GM19438 (cell line): ENCODE results near the gene NKD2.

Experiments
- ATAC-seq: cut with Tn5 transposase; IDR thresholded peaks from one replicate; pipeline ENCODE4 v1.9.1; 2021; ENCODE audit warnings: low read depth; ENCODE audit not compliant: unreplicated experiment

NKD2 gene

DNA sequence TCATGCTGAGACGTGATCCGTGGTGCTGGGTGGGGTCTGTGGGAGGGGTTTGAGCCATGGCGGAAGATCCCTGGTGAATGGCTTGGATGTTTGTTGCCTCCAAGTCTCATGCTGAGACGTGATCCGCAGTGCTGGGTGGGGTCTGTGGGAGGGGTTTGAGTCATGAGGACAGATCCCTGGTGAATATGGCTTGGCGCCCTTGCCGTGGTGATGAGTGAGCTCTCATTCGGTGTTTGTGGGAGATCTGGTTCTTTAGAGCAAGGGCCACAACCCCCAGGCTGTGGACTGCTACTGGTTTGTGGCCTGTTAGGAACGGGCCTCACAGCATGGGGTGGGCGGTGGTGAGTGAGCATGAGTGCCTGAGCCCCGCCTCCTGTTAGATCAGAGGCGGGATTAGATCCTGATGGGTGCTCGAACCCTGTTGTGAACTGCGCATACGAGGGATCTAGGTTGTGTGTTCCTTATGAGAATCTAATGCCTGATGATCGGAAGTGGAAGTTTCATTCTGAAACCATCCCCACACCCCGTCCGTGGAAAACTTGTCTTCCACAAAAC, 31.2 kb downstream of the NKD2 start:
- no peak for ATAC-seq

DNA sequence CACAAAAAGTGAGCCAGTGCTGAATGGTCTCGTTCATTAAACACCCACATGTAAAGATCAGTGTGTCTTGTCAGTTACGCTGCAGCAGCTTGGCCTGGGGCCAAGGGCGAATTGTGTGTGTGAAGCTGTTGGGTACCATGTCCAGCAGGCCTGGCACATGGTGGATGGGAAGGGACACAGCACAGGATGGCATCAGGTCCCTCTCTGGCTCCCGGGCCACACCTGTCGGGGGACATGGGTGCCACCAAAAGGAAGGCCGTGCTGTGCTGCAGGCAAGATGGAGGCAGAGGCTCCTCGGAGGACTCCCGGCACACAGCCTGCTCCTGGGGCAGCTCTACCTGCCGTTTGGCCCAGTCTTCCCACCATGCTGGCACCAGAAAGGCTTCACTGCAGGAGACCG, 32.0 kb downstream of the NKD2 start:
- ATAC-seq: no peak

DNA sequence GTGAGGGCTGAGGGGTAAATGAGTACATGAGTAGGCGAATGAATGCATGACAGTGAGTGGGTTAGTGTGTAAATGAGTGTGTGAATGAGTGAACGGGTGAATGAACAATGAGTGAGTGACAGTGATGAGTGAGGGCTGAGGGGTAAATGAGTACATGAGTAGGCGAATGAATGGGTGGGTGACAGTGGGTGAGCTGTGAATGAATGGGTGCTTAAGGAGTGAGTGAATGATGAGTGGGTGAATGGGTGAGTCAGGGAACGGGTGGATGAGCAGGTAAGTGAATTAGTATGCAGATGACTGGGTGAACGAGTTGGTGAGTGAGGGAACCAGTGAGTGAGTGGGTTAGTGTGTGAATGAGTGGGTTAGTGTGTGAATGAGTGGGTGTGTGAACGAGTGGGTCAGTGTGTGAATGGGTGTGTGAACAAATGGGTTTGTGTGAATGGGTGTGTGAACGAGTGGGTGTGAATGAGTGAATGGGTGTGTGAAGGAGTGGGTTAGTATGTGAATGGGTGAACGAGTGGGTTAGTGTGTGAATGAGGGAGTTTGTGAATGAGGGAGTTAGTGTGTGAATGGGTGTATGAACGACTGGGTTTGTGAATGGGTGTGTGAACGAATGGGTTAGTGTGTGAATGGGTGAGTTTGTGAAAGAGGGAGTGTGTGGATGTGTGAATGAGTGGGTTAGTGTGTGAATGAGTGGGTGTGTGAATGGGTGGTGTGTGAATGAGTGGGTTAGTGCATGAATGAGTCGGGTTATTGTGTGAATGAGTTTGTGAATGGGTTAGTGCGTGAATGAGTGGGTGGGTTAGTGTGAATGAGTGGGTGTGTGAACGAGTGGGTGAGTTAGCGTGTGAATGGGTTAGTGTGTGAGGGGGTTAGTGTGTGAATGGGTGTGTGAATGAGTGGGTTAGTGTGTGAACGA, 32.9 kb downstream of the NKD2 start:
- ATAC-seq: no peak

DNA sequence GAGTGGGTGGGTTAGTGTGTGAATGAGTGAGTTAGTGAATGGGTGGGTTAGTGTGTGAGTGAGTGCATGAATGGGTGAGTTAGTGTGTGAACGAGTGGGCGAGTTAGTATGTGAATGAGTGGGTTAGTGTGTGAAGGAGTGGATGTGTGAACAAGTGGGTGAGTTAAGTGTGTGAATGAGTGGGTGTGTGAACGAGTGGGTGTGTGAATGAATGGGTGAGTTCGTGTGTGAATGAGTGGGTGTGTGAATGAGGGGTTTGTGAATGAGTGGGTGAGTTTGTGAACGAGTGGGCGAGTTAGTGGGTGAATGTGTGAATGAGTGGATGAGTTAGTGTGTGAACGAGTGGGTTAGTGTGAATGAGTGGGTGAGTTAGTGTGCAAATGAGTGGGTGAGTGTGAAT, 34.0 kb downstream of the NKD2 start:
- ATAC-seq: no peak

DNA sequence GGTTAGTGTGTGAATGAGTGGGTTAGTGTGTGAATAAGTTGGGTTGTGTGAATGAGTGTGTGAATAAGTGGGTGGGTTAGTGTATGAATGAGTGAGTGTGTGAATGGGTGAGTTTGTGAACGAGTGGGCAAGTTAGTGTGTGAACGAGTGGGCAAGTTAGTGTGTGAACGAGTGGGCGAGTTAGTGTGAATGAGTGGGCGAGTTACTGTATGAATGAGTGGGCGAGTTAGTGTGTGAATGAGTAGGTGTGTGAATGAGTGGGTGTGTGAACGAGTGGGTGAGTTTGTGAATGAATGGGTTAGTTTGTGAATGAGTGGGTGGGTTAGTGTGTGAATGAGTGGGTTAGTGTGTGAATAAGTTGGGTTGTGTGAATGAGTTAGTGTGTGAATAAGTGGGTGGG, 34.7 kb downstream of the NKD2 start:
- no peak for ATAC-seq

DNA sequence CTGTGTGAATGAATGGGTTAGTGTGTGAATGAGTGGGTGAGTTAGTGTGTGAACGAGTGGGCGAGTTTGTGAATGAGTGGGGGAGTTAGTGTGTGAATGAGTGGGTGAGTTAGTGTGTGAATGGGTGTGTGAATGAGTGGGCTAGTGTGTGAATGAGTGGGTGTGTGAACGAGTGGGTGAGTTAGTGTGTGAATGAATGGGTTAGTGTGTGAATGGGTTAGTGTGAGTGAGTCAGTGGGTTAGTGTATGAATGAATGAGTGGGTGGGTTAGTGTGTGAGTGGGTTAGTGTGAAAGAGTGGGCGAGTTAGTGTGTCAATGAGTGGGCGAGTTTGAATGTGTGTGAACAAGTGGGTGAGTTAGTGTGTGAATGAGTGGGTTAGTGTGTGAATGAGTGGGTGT, 35.5 kb downstream of the NKD2 start:
- ATAC-seq: no peak

DNA sequence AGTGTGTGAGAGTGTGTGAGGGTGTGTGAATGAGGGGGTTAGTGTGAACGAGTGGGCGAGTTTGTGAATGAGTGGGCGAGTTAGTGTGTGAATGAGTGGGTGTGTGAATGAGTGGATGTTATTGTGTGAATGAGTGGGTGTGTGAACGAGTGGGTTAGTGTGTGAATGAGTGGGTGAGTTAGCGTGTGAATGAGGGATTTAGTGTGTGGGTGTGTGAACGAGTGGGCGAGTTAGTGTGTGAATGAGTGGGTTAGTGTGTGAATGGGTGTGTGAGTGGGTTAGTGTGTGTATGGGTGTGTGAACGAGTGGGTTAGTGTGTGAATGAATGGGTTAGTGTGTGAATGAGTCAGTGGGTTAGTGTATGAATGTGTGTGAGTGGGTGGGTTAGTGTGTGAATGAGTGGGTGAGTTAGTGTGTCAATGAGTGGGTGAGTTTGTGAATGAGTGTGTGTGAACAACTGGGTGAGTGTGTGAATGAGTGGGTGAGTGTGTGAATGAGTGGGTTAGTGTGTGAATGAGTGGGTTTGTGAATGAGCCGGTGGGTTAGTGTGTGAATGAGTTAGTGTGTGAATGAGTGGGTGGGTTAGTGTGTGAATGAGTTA, 37.5 kb downstream of the NKD2 start:
- ATAC-seq: no peak

DNA sequence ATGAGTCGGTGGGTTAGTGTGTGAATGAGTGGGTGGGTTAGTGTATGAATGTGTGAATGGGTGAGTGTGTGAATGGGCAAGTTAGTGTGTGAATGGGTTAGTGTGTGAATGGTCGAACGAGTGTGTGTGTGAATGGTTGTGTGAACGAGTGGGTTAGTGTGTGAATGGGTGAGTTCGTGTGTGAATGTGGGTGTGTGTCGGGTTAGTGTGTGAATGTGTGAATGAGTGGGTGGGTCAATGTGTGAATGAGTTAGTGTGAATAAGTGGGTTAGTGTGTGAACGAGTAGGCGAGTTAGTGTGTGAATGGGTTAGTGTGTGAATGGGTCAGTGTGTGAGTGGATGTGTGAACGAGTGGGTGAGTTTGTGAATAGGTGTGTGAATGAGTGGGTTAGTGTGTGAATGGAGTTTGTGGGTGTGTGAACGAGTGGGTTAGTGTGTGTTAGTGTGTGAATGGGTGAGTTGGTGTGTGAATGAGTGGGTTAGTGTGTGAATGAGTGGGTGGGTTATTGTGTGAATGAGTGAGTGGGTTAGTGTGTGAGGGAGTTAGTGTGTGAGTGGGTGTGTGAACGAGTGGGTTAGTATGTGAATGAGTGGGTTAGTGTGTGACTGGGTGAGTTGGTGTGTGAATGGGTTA, 38.8 kb downstream of the NKD2 start:
- ATAC-seq: no peak

DNA sequence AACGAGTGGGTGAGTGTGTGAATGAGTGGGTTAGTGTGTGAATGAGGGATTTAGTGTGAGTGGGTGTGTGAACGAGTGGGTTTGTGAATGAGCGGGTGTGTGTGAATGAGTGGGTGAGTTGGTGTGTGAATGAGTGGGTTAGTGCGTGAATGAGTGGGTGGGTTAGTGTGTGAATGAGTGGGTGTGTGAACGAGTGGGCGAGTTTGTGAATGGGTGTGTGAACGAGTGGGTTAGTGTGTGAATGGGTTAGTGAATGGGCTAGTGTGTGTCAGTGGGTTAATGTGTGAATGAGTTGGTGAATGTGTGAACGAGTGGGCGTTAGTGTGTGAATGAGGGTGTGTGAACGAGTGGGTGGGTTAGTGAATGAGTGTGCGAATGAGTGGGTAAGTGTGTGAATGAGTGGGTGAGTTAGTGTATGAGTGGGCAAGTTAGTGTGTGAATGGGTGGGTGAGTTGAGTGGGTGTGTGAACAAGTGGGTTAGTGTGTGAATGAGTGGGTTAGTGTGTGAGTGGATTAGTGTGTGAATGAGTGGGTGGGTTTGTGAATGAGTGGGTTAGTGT, 39.6 kb downstream of the NKD2 start:
- no peak for ATAC-seq

DNA sequence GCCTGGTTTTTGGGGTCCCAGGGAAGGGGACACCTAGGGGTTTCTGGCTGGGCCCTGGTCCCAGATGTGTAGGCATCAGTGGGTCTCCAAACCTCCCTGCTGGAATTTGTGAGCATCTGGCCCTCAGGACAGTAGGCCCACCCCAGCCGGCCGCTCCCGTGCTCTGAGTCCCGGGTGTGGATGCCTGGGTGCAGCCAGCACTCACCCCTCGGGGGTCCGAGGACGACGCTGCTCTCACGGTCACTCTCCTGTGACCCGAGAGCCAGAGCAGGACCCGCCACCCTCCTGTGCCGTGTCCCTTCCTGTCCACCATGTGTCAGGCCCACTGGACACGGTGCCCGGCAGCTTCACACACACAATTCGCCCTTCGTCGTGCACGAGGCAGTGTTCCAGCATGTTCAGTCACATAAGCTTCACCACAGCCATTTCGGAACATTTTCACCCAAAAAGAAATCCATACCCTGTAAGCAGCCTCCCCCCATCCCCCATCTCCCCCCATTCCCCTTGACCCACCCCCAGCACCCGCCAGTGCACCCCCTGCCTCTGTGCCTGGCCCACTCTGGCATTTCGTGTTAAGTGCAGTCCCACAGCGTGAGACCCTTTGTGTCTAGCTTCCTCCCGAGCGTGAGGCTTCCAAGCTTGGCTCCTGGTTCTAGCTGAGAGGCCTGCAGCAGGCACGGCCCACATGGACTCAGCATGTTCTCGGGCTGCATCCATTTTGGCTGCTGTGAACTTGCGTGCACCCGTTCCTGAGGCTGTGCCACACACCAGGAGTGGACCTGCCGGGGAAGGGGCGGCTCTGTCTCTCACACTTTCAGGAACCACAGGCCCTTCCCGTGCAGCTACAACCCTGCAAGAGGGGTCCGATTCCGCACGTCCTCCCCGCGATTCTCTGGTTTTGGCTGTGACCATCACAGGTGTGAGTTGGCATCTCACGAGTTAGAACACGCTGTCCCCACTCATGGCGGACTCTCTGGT, 40.5 kb downstream of the NKD2 start:
- ATAC-seq: no peak

DNA sequence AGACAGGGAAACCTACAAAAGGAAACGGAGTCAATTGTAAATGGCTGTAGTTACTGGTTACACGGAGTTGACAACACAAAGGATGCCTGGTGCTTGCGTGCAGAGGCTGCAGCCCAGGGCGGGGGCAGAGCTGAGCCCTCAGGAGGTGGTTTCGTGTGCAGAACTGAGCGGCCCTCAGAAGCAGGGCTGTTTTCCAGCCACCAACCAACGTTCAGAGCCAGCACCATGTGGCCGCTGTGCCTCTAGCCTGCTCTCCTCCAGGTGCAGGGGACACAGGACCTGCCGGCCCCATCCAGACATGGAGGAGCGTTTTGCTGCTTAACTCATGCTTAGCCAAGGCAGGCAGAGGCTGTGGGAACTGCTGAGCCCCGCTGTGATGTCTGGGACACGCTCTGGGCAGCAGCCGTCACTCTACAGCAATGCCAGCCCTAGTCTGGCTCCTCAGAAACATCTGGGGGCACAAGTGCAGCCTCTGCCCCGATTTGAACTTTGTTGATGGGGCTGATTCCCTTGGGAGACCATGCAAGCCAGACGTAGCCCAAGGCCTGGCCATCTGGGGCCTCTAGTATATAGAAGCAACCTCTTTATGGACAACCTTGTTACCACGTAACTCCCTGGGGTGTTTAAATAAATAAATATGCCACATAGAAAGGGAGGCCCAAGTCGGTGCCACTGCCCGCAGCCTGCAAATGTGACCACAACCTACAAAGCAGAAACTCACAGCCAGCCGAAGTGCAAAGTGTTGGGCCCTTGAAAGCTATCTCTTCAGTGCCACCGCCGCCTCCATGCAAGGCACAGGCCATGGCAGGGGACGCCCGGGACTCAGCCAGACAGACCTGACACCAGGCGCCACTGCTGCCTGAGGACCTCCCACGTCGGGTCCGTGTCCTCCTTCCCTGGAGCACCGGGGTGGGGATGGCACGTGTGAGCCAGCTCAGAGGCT, 42.1 kb downstream of the NKD2 start:
- ATAC-seq: no peak

DNA sequence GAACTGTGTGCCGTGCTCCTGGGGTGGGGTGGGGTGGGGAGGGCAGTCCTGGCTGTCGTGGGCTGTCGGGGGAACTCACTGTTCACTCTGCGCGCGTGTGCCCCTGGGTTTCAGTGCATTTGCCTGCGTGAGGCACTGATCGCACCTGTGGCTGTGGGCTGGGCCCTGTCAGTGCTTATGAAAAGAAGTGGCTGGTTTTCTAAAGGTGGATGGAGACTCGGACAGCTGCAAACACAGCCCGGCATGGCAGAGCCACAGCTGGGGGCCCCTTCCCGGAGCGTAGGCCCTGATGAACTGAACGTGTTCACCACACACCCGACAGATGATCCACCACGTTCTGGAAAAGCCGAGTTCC, 42.7 kb downstream of the NKD2 start:
- ATAC-seq: no peak

DNA sequence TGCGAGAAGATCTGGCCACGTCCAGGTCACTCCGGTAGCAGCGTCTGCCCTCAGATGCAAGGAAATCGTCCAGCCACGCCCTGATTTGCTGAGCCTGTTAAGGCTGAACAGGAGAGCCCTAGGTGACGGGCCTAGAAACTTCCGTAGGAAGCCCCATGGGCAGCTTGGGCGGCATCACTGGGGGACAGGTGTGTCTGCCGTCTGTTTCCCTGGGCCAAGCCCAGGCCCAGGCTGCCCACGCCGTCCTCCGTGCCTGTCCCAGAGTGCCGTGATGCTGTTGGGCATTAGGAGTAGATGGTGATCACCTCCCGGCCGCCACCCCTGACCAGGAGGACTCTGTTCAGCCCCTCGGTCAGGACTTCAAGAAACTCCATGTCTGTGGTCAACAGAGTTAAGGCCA, 43.5 kb downstream of the NKD2 start:
- no peak for ATAC-seq

DNA sequence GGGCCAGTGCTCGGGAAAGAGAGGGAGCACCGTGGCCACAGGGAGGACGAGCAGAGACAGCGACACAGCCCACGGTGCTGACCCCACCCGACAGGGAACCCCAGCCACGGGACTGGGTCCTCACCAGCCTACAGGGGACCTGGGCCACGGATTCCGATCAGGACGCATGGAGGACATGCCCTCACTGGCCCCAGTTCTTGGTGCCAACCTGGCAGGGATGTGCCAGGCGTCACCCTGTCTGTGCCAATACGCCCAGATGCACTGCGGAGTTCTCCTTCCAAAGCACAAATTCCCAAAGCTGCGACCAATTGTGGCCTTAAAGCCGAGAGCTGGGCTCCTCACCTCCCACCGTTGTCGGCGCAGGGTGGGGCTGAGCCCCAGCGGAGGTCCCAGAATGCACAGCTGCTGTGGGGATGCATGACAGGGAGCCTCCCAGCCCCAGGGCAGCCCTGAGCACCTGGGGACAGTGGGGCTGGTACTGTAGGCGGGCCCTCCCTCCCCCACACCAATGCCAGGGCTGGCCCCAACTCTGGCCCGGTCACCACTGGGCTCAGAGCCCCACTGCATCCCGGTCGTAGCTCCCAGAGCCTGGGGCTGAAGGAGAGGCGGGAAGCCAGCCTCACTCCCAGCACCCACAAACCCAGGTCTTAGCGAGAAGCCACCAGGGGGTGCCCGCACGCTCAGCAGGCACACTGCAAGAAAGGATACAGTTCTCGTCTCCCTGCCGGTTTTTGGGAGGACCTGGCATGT, 44.2 kb downstream of the NKD2 start:
- no peak for ATAC-seq

DNA sequence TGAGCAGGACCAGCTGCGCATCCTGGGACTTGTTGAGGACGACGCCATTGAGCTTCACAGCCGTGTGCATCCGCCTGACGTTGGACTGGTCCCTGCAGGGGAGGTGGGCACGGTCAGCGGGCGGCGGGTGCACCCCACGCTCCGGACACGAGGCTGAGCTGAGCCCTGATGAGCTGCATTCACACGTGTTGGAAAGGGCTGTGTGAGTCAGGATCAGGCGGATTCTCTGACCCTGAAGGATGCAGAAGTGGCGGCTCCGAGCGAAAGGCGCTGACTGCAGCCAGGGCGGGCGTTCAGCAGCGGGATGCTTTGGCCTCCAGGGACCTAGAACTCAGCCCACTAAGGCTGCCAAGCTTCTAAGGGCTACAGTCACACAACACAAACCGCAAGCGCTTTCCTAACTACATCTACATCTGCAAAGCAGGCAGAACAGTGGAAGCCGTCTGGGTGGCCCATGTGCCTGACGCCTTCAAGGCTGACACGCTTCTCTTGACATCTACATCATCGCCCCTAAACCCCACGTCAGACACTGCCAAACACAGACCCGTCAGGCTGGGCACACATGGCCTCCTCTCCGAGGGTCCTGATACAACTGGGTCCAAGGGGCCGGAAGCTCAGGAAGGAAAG, 44.9 kb downstream of the NKD2 start:
- ATAC-seq: no peak

DNA sequence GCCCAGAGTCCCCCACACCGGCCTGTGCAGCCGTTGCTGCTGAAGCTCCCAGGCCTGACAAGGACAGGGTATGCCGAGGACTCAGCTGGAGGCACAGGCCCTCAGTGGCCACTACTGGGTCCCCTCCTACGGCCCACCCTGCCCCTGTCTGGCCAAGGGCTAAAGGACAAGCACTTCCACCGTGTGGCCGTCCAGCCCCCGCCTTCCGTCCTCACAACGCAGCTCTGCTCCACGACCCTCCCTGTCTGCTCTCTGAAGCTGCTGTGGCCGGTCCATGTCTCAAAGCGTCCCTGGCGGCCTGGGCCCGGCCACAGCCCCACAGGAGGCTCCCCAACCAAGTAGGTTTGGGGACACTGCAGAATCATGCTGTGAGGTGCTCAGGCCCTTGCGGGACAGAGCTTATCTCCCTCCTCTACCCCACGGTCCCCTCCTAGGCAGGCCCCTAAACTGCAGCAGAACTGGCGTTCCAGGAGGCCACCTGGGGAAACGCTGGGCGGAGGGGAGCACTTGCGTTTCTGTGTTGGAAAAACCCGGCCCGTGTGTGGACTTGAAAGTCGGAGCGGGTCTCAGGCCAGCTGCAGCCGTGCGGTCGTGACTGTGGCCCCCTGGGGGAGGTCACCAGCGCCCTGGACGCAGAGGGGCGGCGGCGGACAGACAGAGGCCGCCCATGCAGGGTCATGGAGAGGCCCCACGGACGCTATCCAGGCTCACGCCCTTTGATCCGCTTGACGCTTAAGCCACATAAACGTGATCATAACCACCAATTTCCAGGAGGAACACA, 45.6 kb downstream of the NKD2 start:
- no peak for ATAC-seq
